Neural progenitor cell (in vitro differentiated cells): ENCODE measurements around the gene SMG6. TPM values are rescaled to one million over a fixed set of nuclear protein-coding genes. Genes with fewer than 3 reads are reported as not detected.

Experiments
- DNase-seq: peaks from one replicate; pipeline ENCODE4 v3.0.0-alpha.2; 2016; ENCODE audit warnings: low spot score
- H2AFZ ChIP-seq: fragments of 200-600 bp; sonication (generic); replicated peaks from 2 replicates; pipeline ENCODE4 v1.6.1; 2016; ENCODE audit warnings: antibody characterized with exemption
- H3F3A ChIP-seq: fragments of 200-600 bp; sonication (generic); 2 replicates; pipeline ENCODE4 v1.6.1; 2016; ENCODE audit warnings: antibody characterized with exemption, low read depth
- H3K27ac ChIP-seq: fragments of 200-600 bp; sonication (generic); 2 replicates; pipeline ENCODE4 v1.5.1; 2016; ENCODE audit warnings: mild to moderate bottlenecking
- H3K27me3 ChIP-seq: fragments of 200-600 bp; sonication (generic); 2 replicates; pipeline ENCODE4 v1.6.1; 2016; ENCODE audit warnings: mild to moderate bottlenecking, moderate library complexity
- H3K36me3 ChIP-seq: fragments of 200-600 bp; sonication (generic); 2 replicates; pipeline ENCODE4 v1.5.1; 2016
- H3K4me1 ChIP-seq: fragments of 200-600 bp; sonication (generic); 2 replicates; pipeline ENCODE4 v1.6.1; 2016; ENCODE audit warnings: mixed run types
- H3K4me2 ChIP-seq: fragments of 200-600 bp; sonication (generic); 2 replicates; pipeline ENCODE4 v1.6.1; 2016
- H3K4me3 ChIP-seq: fragments of 200-600 bp; sonication (generic); 2 replicates; pipeline ENCODE4 v1.5.1; 2016
- H3K79me2 ChIP-seq: fragments of 200-600 bp; sonication (generic); 2 replicates; pipeline ENCODE4 v1.6.1; 2016; ENCODE audit warnings: low read depth
- H3K9ac ChIP-seq: fragments of 200-600 bp; sonication (generic); 2 replicates; pipeline ENCODE4 v1.6.1; 2016
- H3K9me3 ChIP-seq: fragments of 200-600 bp; sonication (generic); 2 replicates; pipeline ENCODE4 v1.5.1; 2016; ENCODE audit warnings: low read depth
- H4K20me1 ChIP-seq: fragments of 200-600 bp; sonication (generic); 2 replicates; pipeline ENCODE4 v1.6.1; 2016; ENCODE audit warnings: low read depth
- H3K27ac Mint-ChIP-seq: 3 replicates; pipeline ENCODE4 v1.8.0; 2021; ENCODE audit warnings: mixed read lengths
- H3K27me3 Mint-ChIP-seq: 2 replicates; pipeline ENCODE4 v1.8.0; 2022; ENCODE audit warnings: low read depth, mild to moderate bottlenecking, inconsistent platforms, moderate library complexity, mixed read lengths; ENCODE audit not compliant: insufficient read depth
- H3K36me3 Mint-ChIP-seq: 3 replicates; pipeline ENCODE4 v1.8.0; 2021; ENCODE audit warnings: mixed read lengths
- H3K4me1 Mint-ChIP-seq: 3 replicates; pipeline ENCODE4 v1.8.0; 2021; ENCODE audit warnings: mixed read lengths
- H3K4me3 Mint-ChIP-seq: 3 replicates; pipeline ENCODE4 v1.8.0; 2021; ENCODE audit warnings: mild to moderate bottlenecking, moderate library complexity, mixed read lengths
- H3K9me3 Mint-ChIP-seq: 3 replicates; pipeline ENCODE4 v1.8.0; 2020; ENCODE audit warnings: mixed read lengths
- EZH2 ChIP-seq: fragments of 200-600 bp; sonication (generic); IDR thresholded peaks from 2 replicates; pipeline ENCODE4 v1.6.1; 2017; ENCODE audit warnings: antibody characterized with exemption, mild to moderate bottlenecking, moderate library complexity
- EZH2phosphoT487 ChIP-seq: fragments of 200-600 bp; sonication (generic); IDR thresholded peaks from 2 replicates; pipeline ENCODE4 v1.6.1; 2017; ENCODE audit warnings: antibody characterized with exemption
- total RNA-seq: library from RNA; depleted of rRNA; stranded (reverse); fragments of >200 nt; gene quantifications from 2 replicates; pipeline ENCODE4 v1.2.3, GENCODE V29; 2015; ENCODE audit warnings: low replicate concordance
- TF ChIP-seq, protein P1 (sequence below): fragments of 200-600 bp; sonication (generic); IDR thresholded peaks from 2 replicates; pipeline ENCODE4 v1.5.1; 2017; ENCODE audit warnings: antibody characterized with exemption, mild to moderate bottlenecking

SMG6 gene
- total RNA-seq, 1 donor from 2014 or later, result 19.0 TPM

GRCh38 chr17:2223617-2223927, 80.0 kb downstream of the SMG6 start:
- Histone ChIP-seq H3K79me2 (no peaks in the 10 kb centered on the region), H3K36me3 (no peaks in the 10 kb centered on the region), H3K9me3 (no peaks in the 10 kb centered on the region), H3K27ac (no peak overlapping the region), H3K9ac (no peak overlapping the region), H2AFZ (no peak overlapping the region), H3K27me3 (no peaks in the 10 kb centered on the region), H4K20me1 (no peaks in the 10 kb centered on the region), H3K4me3 (no peak overlapping the region), H3K4me1 (peaks cover 6% of the 10 kb centered on the region), H3K4me2 (no peak overlapping the region), H3F3A (no peaks in the 10 kb centered on the region)
- H3K9me3 Mint-ChIP-seq, result no peaks in the 10 kb centered on the region
- DNase-seq, result no peak
- H3K27me3 Mint-ChIP-seq, result no peaks in the 10 kb centered on the region
- H3K4me1 Mint-ChIP-seq, result peaks cover 27% of the 10 kb centered on the region
- no peak overlapping the region for H3K4me3 Mint-ChIP-seq
- H3K36me3 Mint-ChIP-seq, result peaks cover 15% of the 10 kb centered on the region
- TF ChIP-seq EZH2 (no peak), EZH2phosphoT487 (no peak)
- TF ChIP-seq, protein P1, sequence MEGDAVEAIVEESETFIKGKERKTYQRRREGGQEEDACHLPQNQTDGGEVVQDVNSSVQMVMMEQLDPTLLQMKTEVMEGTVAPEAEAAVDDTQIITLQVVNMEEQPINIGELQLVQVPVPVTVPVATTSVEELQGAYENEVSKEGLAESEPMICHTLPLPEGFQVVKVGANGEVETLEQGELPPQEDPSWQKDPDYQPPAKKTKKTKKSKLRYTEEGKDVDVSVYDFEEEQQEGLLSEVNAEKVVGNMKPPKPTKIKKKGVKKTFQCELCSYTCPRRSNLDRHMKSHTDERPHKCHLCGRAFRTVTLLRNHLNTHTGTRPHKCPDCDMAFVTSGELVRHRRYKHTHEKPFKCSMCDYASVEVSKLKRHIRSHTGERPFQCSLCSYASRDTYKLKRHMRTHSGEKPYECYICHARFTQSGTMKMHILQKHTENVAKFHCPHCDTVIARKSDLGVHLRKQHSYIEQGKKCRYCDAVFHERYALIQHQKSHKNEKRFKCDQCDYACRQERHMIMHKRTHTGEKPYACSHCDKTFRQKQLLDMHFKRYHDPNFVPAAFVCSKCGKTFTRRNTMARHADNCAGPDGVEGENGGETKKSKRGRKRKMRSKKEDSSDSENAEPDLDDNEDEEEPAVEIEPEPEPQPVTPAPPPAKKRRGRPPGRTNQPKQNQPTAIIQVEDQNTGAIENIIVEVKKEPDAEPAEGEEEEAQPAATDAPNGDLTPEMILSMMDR, result no peak
- H3K27ac Mint-ChIP-seq, result peak overlapping the region; percentile 33

GRCh38 chr17:2222901-2223616, 80.5 kb downstream of the SMG6 start:
- Histone ChIP-seq H2AFZ (no peak overlapping the region), H3K9ac (no peak overlapping the region), H4K20me1 (no peaks in the 10 kb centered on the region), H3K27ac (no peak overlapping the region), H3K4me1 (peaks cover 6% of the 10 kb centered on the region), H3K27me3 (no peaks in the 10 kb centered on the region), H3K4me2 (no peak overlapping the region), H3K36me3 (no peaks in the 10 kb centered on the region), H3K4me3 (no peak overlapping the region), H3F3A (no peaks in the 10 kb centered on the region), H3K9me3 (no peaks in the 10 kb centered on the region), H3K79me2 (no peaks in the 10 kb centered on the region)
- Mint-ChIP-seq H3K4me1 (peaks cover 29% of the 10 kb centered on the region), H3K27ac (peak overlapping the region; percentile 33), H3K36me3 (peaks cover 18% of the 10 kb centered on the region), H3K4me3 (peak overlapping the region; percentile 14), H3K9me3 (no peaks in the 10 kb centered on the region), H3K27me3 (peaks cover 3% of the 10 kb centered on the region)
- peak; percentile 21 for DNase-seq
- no peak for TF ChIP-seq EZH2phosphoT487
- TF ChIP-seq EZH2, result no peak
- TF ChIP-seq, protein P1, result no peak

DNA sequence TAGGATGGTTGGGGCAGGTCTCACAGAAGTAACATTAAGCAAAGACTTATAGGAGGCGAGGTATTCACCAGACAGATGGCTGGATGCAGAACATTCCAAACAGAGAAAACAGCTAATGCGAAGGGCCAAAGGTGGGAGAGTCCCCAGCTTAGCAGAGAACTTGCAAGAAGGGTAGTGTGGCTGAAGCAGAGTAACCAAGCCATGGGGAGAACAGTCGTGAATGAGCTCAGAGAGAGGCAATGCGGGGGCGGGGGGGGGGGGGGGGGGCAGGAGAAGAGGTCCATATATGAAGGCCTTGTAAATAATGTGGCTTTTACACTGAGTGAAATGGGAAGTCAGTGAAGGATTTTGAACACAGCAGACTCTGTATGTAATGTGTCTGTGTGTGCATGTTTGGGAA, 81.3 kb downstream of the SMG6 start:
- TF ChIP-seq EZH2 (no peak), EZH2phosphoT487 (no peak)
- TF ChIP-seq, protein P1, result no peak
- H3K36me3 Mint-ChIP-seq, result peaks cover 18% of the 10 kb centered on the region
- no peak overlapping the region for H3K4me3 Mint-ChIP-seq
- H3K27me3 Mint-ChIP-seq, result peaks cover 3% of the 10 kb centered on the region
- no peaks in the 10 kb centered on the region for H3K79me2 ChIP-seq
- no peaks in the 10 kb centered on the region for H3K36me3 ChIP-seq
- no peaks in the 10 kb centered on the region for H4K20me1 ChIP-seq
- H3K27me3 ChIP-seq, result no peaks in the 10 kb centered on the region
- no peak overlapping the region for H3K4me2 ChIP-seq
- H3K4me1 Mint-ChIP-seq, result peaks cover 29% of the 10 kb centered on the region
- no peaks in the 10 kb centered on the region for H3K9me3 Mint-ChIP-seq
- no peak overlapping the region for H3K27ac ChIP-seq
- no peak overlapping the region for H2AFZ ChIP-seq
- no peak for DNase-seq
- H3K9ac ChIP-seq, result no peak overlapping the region
- H3K27ac Mint-ChIP-seq, result no peak overlapping the region
- no peaks in the 10 kb centered on the region for H3F3A ChIP-seq
- no peaks in the 10 kb centered on the region for H3K9me3 ChIP-seq
- H3K4me1 ChIP-seq, result peaks cover 6% of the 10 kb centered on the region
- no peak overlapping the region for H3K4me3 ChIP-seq
